HCT116 (cell line): ENCODE data around the gene TTC29. TPM values are rescaled to one million over a fixed set of nuclear protein-coding genes. Genes with fewer than 3 reads are reported as not detected.

Source experiments
- ATAC-seq: fragments of 200-7000 bp; cut with Tn5 transposase; 2 replicates; pipeline ENCODE4 v1.9.1; 2020; ENCODE audit warnings: mild to moderate bottlenecking, moderate library complexity
- BruUV-seq: library from RNA; stranded (reverse); fragments of 400-500 nt; replicated peaks from 2 replicates; lab custom pipeline; 2021; lab: Mats Ljungman, UMichigan
- CTCF ChIA-PET: fragments of 300-600 bp; sonication (Branson Sonifier 250); formaldehyde crosslinking; loops from one replicate; lab custom pipeline; 2021; ENCODE audit warnings: antibody characterized with exemption; lab: Charles Lee
- POLR2A ChIA-PET: fragments of 300-600, 350-600 bp; sonication (Branson Sonifier 250); formaldehyde crosslinking; loops from one replicate; lab custom pipeline; 2021; ENCODE audit warnings: antibody characterized with exemption; lab: Charles Lee
- RAD21 ChIA-PET, 2 experiments: fragments of 300-600 bp; sonication (Branson Sonifier 250); formaldehyde crosslinking; loops; one replicate each; lab custom pipeline; 2023; ENCODE audit warnings: low total read pairs in 2 of 2; ENCODE audit not compliant: uncharacterized antibody in 2 of 2, unreplicated experiment in 2 of 2, low non-redundant PET in 1 of 2; lab: Charles Lee
- DNase-seq: peaks from one replicate; pipeline ENCODE4 v3.0.0-alpha.2; 2010; ENCODE audit warnings: low read depth, low spot score
- H2AFZ ChIP-seq: fragments of 200-600 bp; shearing (Covaris generic), sonication (generic); 2 replicates; pipeline ENCODE4 v1.6.1; 2017; ENCODE audit warnings: low read depth, mixed run types, mixed read lengths, antibody characterized with exemption, low read length; ENCODE audit not compliant: poor library complexity, severe bottlenecking
- H3K27ac ChIP-seq: 2 replicates; pipeline ENCODE4 v1.5.1; 2012; ENCODE audit warnings: low read depth, low read length
- H3K27me3 ChIP-seq: fragments of 200-600 bp; sonication (generic); 2 replicates; pipeline ENCODE4 v1.6.1; 2016; ENCODE audit warnings: mixed run types, low read length, mixed read lengths; ENCODE audit not compliant: insufficient read depth
- H3K36me3 ChIP-seq, 2 experiments: fragments of 200-500 bp in 1 of 2; fragments of 200-600 bp in 1 of 2; sonication (Bioruptor generic) in 1 of 2; sonication (generic) in 1 of 2; 2 replicates each; pipeline versions ENCODE4 v1.5.1 to v1.6.1; 2014 to 2016; ENCODE audit warnings: low read length in 2 of 2, inconsistent platforms in 1 of 2, mixed read lengths in 1 of 2, mixed run types in 1 of 2; ENCODE audit not compliant: insufficient read depth in 2 of 2, control insufficient read depth in 1 of 2
- H3K4me1 ChIP-seq, 2 experiments: fragments of 200-600 bp in 1 of 2; sonication (generic) in 1 of 2; 2 replicates each; pipeline versions ENCODE4 v1.5.1 to v1.6.1; 2012 to 2017; ENCODE audit warnings: low read length in 2 of 2, inconsistent platforms in 1 of 2, mild to moderate bottlenecking in 1 of 2, mixed read lengths in 1 of 2, mixed run types in 1 of 2, moderate library complexity in 1 of 2; ENCODE audit not compliant: insufficient read depth in 2 of 2, control insufficient read depth in 1 of 2
- H3K4me2 ChIP-seq: fragments of 200-600 bp; sonication (generic); 2 replicates; pipeline ENCODE4 v1.6.1; 2017; ENCODE audit warnings: mixed run types, low read length, mixed read lengths
- H3K4me3 ChIP-seq, 2 experiments: fragments of 200-600 bp in 1 of 2; sonication (generic) in 1 of 2; replicated peaks in 1 of 2; 2 replicates each; pipeline ENCODE4 v1.5.1; 2011 to 2016; ENCODE audit warnings: low read length in 2 of 2, control low read depth in 1 of 2, low read depth in 1 of 2, mild to moderate bottlenecking in 1 of 2, mixed read lengths in 1 of 2, mixed run types in 1 of 2
- H3K79me2 ChIP-seq: fragments of 200-600 bp; sonication (generic); 2 replicates; pipeline ENCODE4 v1.6.1; 2017; ENCODE audit warnings: mild to moderate bottlenecking, mixed run types, low read length, moderate library complexity, mixed read lengths; ENCODE audit not compliant: insufficient read depth
- H3K9ac ChIP-seq: fragments of 200-600 bp; sonication (generic); 2 replicates; pipeline ENCODE4 v1.6.1; 2016; ENCODE audit warnings: low read length, mixed read lengths
- H3K9me2 ChIP-seq: fragments of 200-600 bp; sonication (generic), shearing (Covaris generic); 2 replicates; pipeline ENCODE4 v1.6.1; 2017; ENCODE audit warnings: mixed run types, mild to moderate bottlenecking, moderate library complexity; ENCODE audit not compliant: insufficient read depth
- H3K9me3 ChIP-seq, 2 experiments: fragments of 200-500 bp in 1 of 2; fragments of 200-600 bp in 1 of 2; sonication (Bioruptor generic) in 1 of 2; sonication (generic) in 1 of 2; 2 replicates each; pipeline ENCODE4 v1.6.1; 2014 to 2017; ENCODE audit warnings: low read length in 2 of 2, mixed read lengths in 2 of 2, inconsistent platforms in 1 of 2, low read depth in 1 of 2, mild to moderate bottlenecking in 1 of 2, mixed run types in 1 of 2, moderate library complexity in 1 of 2; ENCODE audit not compliant: control insufficient read depth in 1 of 2, insufficient read depth in 1 of 2
- H4K20me1 ChIP-seq: fragments of 200-600 bp; sonication (generic), shearing (Covaris generic); 2 replicates; pipeline ENCODE4 v1.6.1; 2017; ENCODE audit warnings: mixed run types, mild to moderate bottlenecking, moderate library complexity; ENCODE audit not compliant: insufficient read depth
- CBX3 ChIP-seq: IDR thresholded peaks from 2 replicates; pipeline ENCODE4 v1.6.1; 2012; ENCODE audit warnings: low read depth
- CEBPB ChIP-seq: IDR thresholded peaks from 2 replicates; pipeline ENCODE4 v1.6.1; 2012; ENCODE audit warnings: low read depth
- ELF1 ChIP-seq: IDR thresholded peaks from 2 replicates; pipeline ENCODE4 v1.6.1; 2012; ENCODE audit warnings: low read depth, borderline replicate concordance
- EZH2 ChIP-seq: fragments of 200-600 bp; sonication (generic); IDR thresholded peaks from 2 replicates; pipeline ENCODE4 v1.6.1; 2017; ENCODE audit warnings: antibody characterized with exemption, mixed run types
- EZH2phosphoT487 ChIP-seq: fragments of 200-600 bp; IDR thresholded peaks from 2 replicates; pipeline ENCODE4 v1.6.1; 2018; ENCODE audit warnings: antibody characterized with exemption, borderline replicate concordance
- FOSL1 ChIP-seq: IDR thresholded peaks from 2 replicates; pipeline ENCODE4 v1.6.1; 2012; ENCODE audit warnings: low read depth
- JUND ChIP-seq: IDR thresholded peaks from 2 replicates; pipeline ENCODE4 v1.6.1; 2012
- POLR2A ChIP-seq: IDR thresholded peaks from 2 replicates; pipeline ENCODE4 v1.7.0; 2011; ENCODE audit warnings: borderline replicate concordance; ENCODE audit not compliant: insufficient read depth, insufficient read length; ENCODE audit errors: extremely low read depth
- RAD21 ChIP-seq: IDR thresholded peaks from 2 replicates; pipeline ENCODE4 v1.6.1; 2012; ENCODE audit warnings: low read depth, mild to moderate bottlenecking
- REST ChIP-seq: IDR thresholded peaks from 2 replicates; pipeline ENCODE4 v1.6.1; 2012; ENCODE audit warnings: low read depth
- SIN3A ChIP-seq: IDR thresholded peaks from 2 replicates; pipeline ENCODE4 v1.6.1; 2012; ENCODE audit warnings: low read depth
- SRF ChIP-seq: IDR thresholded peaks from 2 replicates; pipeline ENCODE4 v1.6.1; 2012; ENCODE audit warnings: low read depth
- TCF7L2 ChIP-seq: IDR thresholded peaks from 2 replicates; pipeline ENCODE4 v1.7.0; 2011; ENCODE audit warnings: borderline replicate concordance, inconsistent platforms; ENCODE audit not compliant: insufficient read depth, insufficient read length; ENCODE audit errors: extremely low read depth
- YY1 ChIP-seq: IDR thresholded peaks from 2 replicates; pipeline ENCODE4 v1.6.1; 2011; ENCODE audit warnings: low read length, low read depth, moderate library complexity, mild to moderate bottlenecking; ENCODE audit not compliant: insufficient replicate concordance; ENCODE audit errors: extremely low read depth
- ZFX ChIP-seq: fragments of 450-650 bp; IDR thresholded peaks from 2 replicates; pipeline ENCODE4 v1.6.1; 2017
- ZNF274 ChIP-seq: fragments of 200-500 bp; sonication (Bioruptor generic); IDR thresholded peaks from 2 replicates; pipeline ENCODE4 v1.6.1; 2014; ENCODE audit warnings: mild to moderate bottlenecking, low read depth, low read length, inconsistent platforms
- intact Hi-C: fragments of 100-400 bp; cut with micrococcal nuclease; formaldehyde crosslinking; loops from 2 replicates; pipeline ENCODE4 v1.10.0; 2022
- total RNA-seq: library from RNA; stranded (reverse); gene quantifications from one replicate; pipeline ENCODE4 v1.2.1, GENCODE V29; 2021; ENCODE audit not compliant: unreplicated experiment

The TTC29 gene
- total RNA-seq, 1 experiment from 2014 or later = not detected

DNA sequence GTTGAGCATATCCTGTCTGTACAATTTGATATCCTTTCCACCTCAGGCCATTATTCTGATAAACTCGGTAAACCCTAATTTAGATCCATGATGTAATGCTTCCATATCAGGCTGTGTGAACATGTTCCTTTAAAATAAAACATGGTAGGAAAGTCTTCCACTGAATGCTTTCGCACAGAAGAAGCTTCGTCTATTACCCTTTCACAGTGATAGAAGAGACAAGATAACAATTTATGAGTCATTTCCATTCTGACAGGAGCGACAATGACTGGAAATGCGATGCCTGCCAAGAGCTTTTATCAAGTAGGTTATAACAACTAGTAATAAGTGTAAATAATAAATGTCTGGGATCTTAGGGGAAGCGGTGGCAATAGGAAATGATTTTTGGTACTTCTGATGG is 98.8 kb downstream of the TTC29 start:
- H3K27ac ChIP-seq = no peak overlapping the region
- H3K9me2 ChIP-seq = no peaks in the 10 kb centered on the region
- no peak for ATAC-seq
- H3K27me3 ChIP-seq = peaks cover 25% of the 10 kb centered on the region
- no peaks in the 10 kb centered on the region for H3K79me2 ChIP-seq
- H3K36me3 ChIP-seq = no peaks in the 10 kb centered on the region
- no peaks in the 10 kb centered on the region for H3K4me1 ChIP-seq
- no peak for TF ChIP-seq POLR2A
- TF ChIP-seq YY1 = no peak
- no peak for TF ChIP-seq EZH2
- no peak for TF ChIP-seq TCF7L2
- TF ChIP-seq JUND = no peak
- H3K4me3 ChIP-seq = no peak overlapping the region
- H2AFZ ChIP-seq = no peak overlapping the region
- CTCF ChIA-PET = no interaction called here
- RAD21 ChIA-PET = no interaction called here
- no peaks in the 10 kb centered on the region for H4K20me1 ChIP-seq
- no TSS peak for BruUV-seq
- POLR2A ChIA-PET = no interaction called here
- no peak overlapping the region for H3K4me2 ChIP-seq
- intact Hi-C loops = no loop called here
- H3K9me3 ChIP-seq = no peaks in the 10 kb centered on the region
- no peak for DNase-seq
- no peak overlapping the region for H3K9ac ChIP-seq

GRCh38 chr4:146844761-146845160 is 100.9 kb downstream of the TTC29 start:
- Histone ChIP-seq H3K4me3 (no peak overlapping the region), H3K9me3 (no peaks in the 10 kb centered on the region), H3K9me2 (no peaks in the 10 kb centered on the region), H3K4me1 (no peaks in the 10 kb centered on the region), H2AFZ (no peak overlapping the region), H3K36me3 (no peaks in the 10 kb centered on the region), H3K27ac (no peak overlapping the region), H3K79me2 (no peaks in the 10 kb centered on the region), H3K27me3 (peaks cover 35% of the 10 kb centered on the region), H3K4me2 (no peak overlapping the region), H4K20me1 (no peaks in the 10 kb centered on the region), H3K9ac (no peak overlapping the region)
- intact Hi-C loops = no loop called here
- ATAC-seq (no peak), DNase-seq (no peak)
- POLR2A ChIA-PET = no interaction called here
- BruUV-seq = no TSS peak
- RAD21 ChIA-PET = no interaction called here
- CTCF ChIA-PET = no interaction called here
- TF ChIP-seq FOSL1 (no peak), SIN3A (no peak), YY1 (no peak), TCF7L2 (no peak), CBX3 (no peak), SRF (no peak), ZFX (no peak), EZH2phosphoT487 (no peak), EZH2 (no peak), ELF1 (no peak), JUND (no peak), RAD21 (no peak), POLR2A (no peak), CEBPB (no peak), ZNF274 (no peak), REST (no peak)
- TF ChIP-seq, all 23 proteins: peak for 0
